Body of pancreas (tissue), 4 donors: Measurements from ENCODE around the gene MAP3K2.

Experiments
- CTCF ChIP-seq, 7 experiments: fragments of 450-650 bp in 4 of 7; fragments of 200-600 bp in 3 of 7; sonication (generic) in 3 of 7; IDR thresholded peaks; one replicate each; pipeline ENCODE4 v1.5.1; 2016 to 2019; ENCODE audit warnings: antibody characterized with exemption in 7 of 7
- POLR2A ChIP-seq, 3 donors: fragments of 450-650 bp; IDR thresholded peaks; one replicate each; pipeline ENCODE4 v1.6.1; 2016; ENCODE audit warnings: antibody characterized with exemption in 3 of 3, mild to moderate bottlenecking in 2 of 3

GRCh38 chr2:127386246-127386645, 1.5 kb downstream of the MAP3K2 start:
- TF ChIP-seq CTCF (IDR thresholded peaks at IDR 0.05) (no peak), POLR2A (IDR thresholded peaks at IDR 0.05) (no peak)
